Hepatocyte (in vitro differentiated cells): ENCODE measurements around the gene KLK1. TPM values are rescaled to one million over a fixed set of nuclear protein-coding genes. Genes with fewer than 3 reads are reported as not detected.

Experiments used
- DNase-seq: peaks from one replicate; pipeline ENCODE4 v3.0.0-alpha.2; 2016; ENCODE audit warnings: low spot score
- H2AFZ ChIP-seq: fragments of 200-600 bp; sonication (generic); 2 replicates; pipeline ENCODE4 v1.6.0; 2016; ENCODE audit warnings: antibody characterized with exemption, mild to moderate bottlenecking
- H3K27ac ChIP-seq: fragments of 200-600 bp; sonication (generic); 2 replicates; pipeline ENCODE4 v1.5.1; 2016; ENCODE audit warnings: mild to moderate bottlenecking
- H3K27me3 ChIP-seq: fragments of 200-600 bp; sonication (generic); 2 replicates; pipeline ENCODE4 v1.6.1; 2016
- H3K36me3 ChIP-seq: fragments of 200-600 bp; sonication (generic); replicated peaks from 2 replicates; pipeline ENCODE4 v1.5.1; 2016; ENCODE audit warnings: low read depth; ENCODE audit not compliant: insufficient read depth
- H3K4me1 ChIP-seq: fragments of 200-600 bp; sonication (generic); 2 replicates; pipeline ENCODE4 v1.5.1; 2016; ENCODE audit warnings: mild to moderate bottlenecking, moderate library complexity; ENCODE audit not compliant: insufficient read depth
- H3K4me2 ChIP-seq: fragments of 200-600 bp; sonication (generic); 2 replicates; pipeline ENCODE4 v1.6.0; 2016
- H3K4me3 ChIP-seq: fragments of 200-600 bp; sonication (generic); 2 replicates; pipeline ENCODE4 v1.5.1; 2016; ENCODE audit warnings: mild to moderate bottlenecking
- H3K79me2 ChIP-seq: fragments of 200-600 bp; sonication (generic); 2 replicates; pipeline ENCODE4 v1.6.0; 2017; ENCODE audit warnings: mild to moderate bottlenecking
- H3K9me2 ChIP-seq: fragments of 200-600 bp; sonication (generic); replicated peaks from 2 replicates; pipeline ENCODE4 v1.6.0; 2017; ENCODE audit warnings: mild to moderate bottlenecking; ENCODE audit not compliant: insufficient read depth
- H3K9me3 ChIP-seq: fragments of 200-600 bp; sonication (generic); 2 replicates; pipeline ENCODE4 v1.5.1; 2016; ENCODE audit warnings: low read depth, mild to moderate bottlenecking
- H4K20me1 ChIP-seq: fragments of 200-600 bp; sonication (generic); 2 replicates; pipeline ENCODE4 v1.6.0; 2016; ENCODE audit warnings: mild to moderate bottlenecking; ENCODE audit not compliant: insufficient read depth, poor library complexity, severe bottlenecking
- CTCF ChIP-seq: fragments of 200-600 bp; sonication (generic); IDR thresholded peaks from 2 replicates; pipeline ENCODE4 v1.5.1; 2016; ENCODE audit warnings: antibody characterized with exemption, mild to moderate bottlenecking; ENCODE audit not compliant: poor library complexity
- EZH2 ChIP-seq: fragments of 200-600 bp; sonication (generic); IDR thresholded peaks from 2 replicates; pipeline ENCODE4 v1.6.1; 2016; ENCODE audit warnings: antibody characterized with exemption, mild to moderate bottlenecking, borderline replicate concordance
- EZH2phosphoT487 ChIP-seq: fragments of 200-600 bp; sonication (generic); IDR thresholded peaks from one replicate; pipeline ENCODE4 v1.6.1; 2018; ENCODE audit warnings: antibody characterized with exemption, mild to moderate bottlenecking, low read depth, moderate library complexity; ENCODE audit not compliant: unreplicated experiment, severe bottlenecking
- WGBS: methylation state at CpG from one replicate; pipeline ENCODE4 v1.1.6; 2016; ENCODE audit warnings: low lambda C conversion rate; ENCODE audit errors: missing lambda C conversion rate; 5-methylcytosine and 5-hydroxymethylcytosine counted together
- polyA plus RNA-seq: library from polyadenylated mRNA; unstranded; fragments of >200 nt; fragmentation: Nextera tagmentation; extraction: Ambion mirVana; gene quantifications from 2 replicates; pipeline ENCODE4 v1.2.1, GENCODE V29; 2016
- total RNA-seq: library from RNA; depleted of rRNA; stranded (reverse); fragments of >200 nt; gene quantifications from 2 replicates; pipeline ENCODE4 v1.2.3, GENCODE V29; 2014

Gene KLK1
- total and polyA plus RNA-seq, 2 experiments from 2014 or later: 2.7 to 6.6 TPM

- Histone ChIP-seq H4K20me1 (no peaks in the 10 kb centered on the region), H2AFZ (no peak overlapping the region), H3K27ac (no peak overlapping the region), H3K4me3 (no peak overlapping the region), H3K9me2 (no peaks in the 10 kb centered on the region), H3K9me3 (no peaks in the 10 kb centered on the region), H3K27me3 (peaks cover 7% of the 10 kb centered on the region), H3K4me1 (no peaks in the 10 kb centered on the region), H3K4me2 (no peak overlapping the region), H3K36me3 (no peaks in the 10 kb centered on the region), H3K79me2 (no peaks in the 10 kb centered on the region)
- no peak for TF ChIP-seq EZH2
- TF ChIP-seq EZH2phosphoT487: no peak
- TF ChIP-seq CTCF: no peak
- 68% methylated on average over 4 of the region's 4 CpGs for WGBS
- no peak for DNase-seq
Measured at GRCh38 chr19:50851620-50852019, 28.0 kb upstream of the KLK1 start.

GRCh38 chr19:50850738-50851137 is 27.2 kb upstream of the KLK1 start:
- no peaks in the 10 kb centered on the region for H3K4me1 ChIP-seq
- no peak overlapping the region for H2AFZ ChIP-seq
- H3K4me2 ChIP-seq: no peak overlapping the region
- peaks cover 7% of the 10 kb centered on the region for H3K27me3 ChIP-seq
- no peak for DNase-seq
- H4K20me1 ChIP-seq: no peaks in the 10 kb centered on the region
- no peaks in the 10 kb centered on the region for H3K36me3 ChIP-seq
- no peaks in the 10 kb centered on the region for H3K79me2 ChIP-seq
- no peaks in the 10 kb centered on the region for H3K9me3 ChIP-seq
- no peak overlapping the region for H3K4me3 ChIP-seq
- H3K9me2 ChIP-seq: no peaks in the 10 kb centered on the region
- H3K27ac ChIP-seq: no peak overlapping the region
- TF ChIP-seq EZH2 (no peak), CTCF (no peak), EZH2phosphoT487 (no peak)
- 25% methylated on average over 3 of the region's 3 CpGs for WGBS

- no peak overlapping the region for H3K4me3 ChIP-seq
- TF ChIP-seq CTCF: no peak
- TF ChIP-seq EZH2phosphoT487: no peak
- no peak for TF ChIP-seq EZH2
- no peak overlapping the region for H3K4me2 ChIP-seq
- H3K79me2 ChIP-seq: no peaks in the 10 kb centered on the region
- H3K9me2 ChIP-seq: no peaks in the 10 kb centered on the region
- H2AFZ ChIP-seq: no peak overlapping the region
- H3K9me3 ChIP-seq: no peaks in the 10 kb centered on the region
- no peak for DNase-seq
- H3K27ac ChIP-seq: no peak overlapping the region
- H3K4me1 ChIP-seq: no peaks in the 10 kb centered on the region
- 41% methylated on average over 8 of the region's 8 CpGs for whole genome bisulfite sequencing
- H3K27me3 ChIP-seq: peaks cover 18% of the 10 kb centered on the region
- H3K36me3 ChIP-seq: no peaks in the 10 kb centered on the region
- H4K20me1 ChIP-seq: no peaks in the 10 kb centered on the region
Measured at GRCh38 chr19:50844296-50844935, 20.8 kb upstream of the KLK1 start.

GRCh38 chr19:50843701-50844221 is 20.2 kb upstream of the KLK1 start:
- H3K9me2 ChIP-seq: no peaks in the 10 kb centered on the region
- H3K4me2 ChIP-seq: no peak overlapping the region
- peaks cover 18% of the 10 kb centered on the region for H3K27me3 ChIP-seq
- no peaks in the 10 kb centered on the region for H3K4me1 ChIP-seq
- TF ChIP-seq EZH2phosphoT487 (no peak), CTCF (no peak), EZH2 (no peak)
- no peak for DNase-seq
- no peaks in the 10 kb centered on the region for H3K36me3 ChIP-seq
- no peaks in the 10 kb centered on the region for H3K79me2 ChIP-seq
- no peaks in the 10 kb centered on the region for H3K9me3 ChIP-seq
- H2AFZ ChIP-seq: no peak overlapping the region
- 66% methylated on average over 7 of the region's 7 CpGs for WGBS
- H3K27ac ChIP-seq: no peak overlapping the region
- H4K20me1 ChIP-seq: no peaks in the 10 kb centered on the region
- no peak overlapping the region for H3K4me3 ChIP-seq
